ENCODE data around the gene PIK3R1.

- TF ChIP-seq EZH2 (IDR thresholded peaks at IDR 0.05; ENCODE audit: low read length) (no peak), CTCF (optimal IDR thresholded peaks at IDR 0.05 in 1 of 3, IDR thresholded peaks at IDR 0.05 in 1 of 3, conservative IDR thresholded peaks at IDR 0.05 in 1 of 3; ENCODE audit: extremely low read depth in 1 of 3, insufficient read depth in 2 of 3, low read length in 3 of 3) (no peak)
Measured at GRCh38 chr5:68339921-68340321, 124.4 kb downstream of the PIK3R1 start.

Data from keratinocyte (primary cell).